ENCODE data around the gene TMEM164.

The TMEM164 gene

DNA sequence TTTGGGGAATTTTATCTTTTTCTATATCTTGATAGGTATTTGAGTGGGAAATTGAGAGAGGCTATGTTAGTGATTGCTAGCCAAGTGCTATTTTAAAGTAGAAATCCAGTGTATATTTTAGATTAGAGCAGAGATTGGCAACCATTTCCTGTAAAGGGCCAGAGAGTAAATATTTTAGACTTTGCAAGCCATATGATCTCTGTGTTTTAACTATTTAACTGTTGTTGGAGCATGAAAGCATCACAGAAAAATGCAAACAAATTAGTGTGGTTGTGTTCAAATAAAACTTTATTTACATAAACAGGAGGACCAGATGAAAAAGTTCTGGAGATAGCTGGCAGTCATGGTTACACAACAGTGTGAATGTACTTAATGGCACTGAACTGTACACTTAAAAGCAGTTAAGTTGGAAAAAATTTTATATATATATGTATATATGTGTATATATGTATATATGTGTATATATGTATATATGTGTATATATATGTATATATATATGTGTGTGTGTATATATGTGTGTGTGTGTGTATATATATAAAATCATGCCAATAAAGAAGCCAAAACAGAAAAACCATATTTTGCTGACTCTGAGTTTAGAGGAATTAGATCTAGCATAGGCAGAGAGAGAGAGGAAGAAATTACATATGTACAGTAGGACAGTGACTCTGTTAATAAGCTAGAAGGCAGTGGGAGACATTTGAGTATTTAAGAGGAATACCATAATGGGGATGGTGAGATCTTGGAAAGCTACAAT is 83.4 kb downstream of the TMEM164 start:
- no peak for DNase-seq

DNA sequence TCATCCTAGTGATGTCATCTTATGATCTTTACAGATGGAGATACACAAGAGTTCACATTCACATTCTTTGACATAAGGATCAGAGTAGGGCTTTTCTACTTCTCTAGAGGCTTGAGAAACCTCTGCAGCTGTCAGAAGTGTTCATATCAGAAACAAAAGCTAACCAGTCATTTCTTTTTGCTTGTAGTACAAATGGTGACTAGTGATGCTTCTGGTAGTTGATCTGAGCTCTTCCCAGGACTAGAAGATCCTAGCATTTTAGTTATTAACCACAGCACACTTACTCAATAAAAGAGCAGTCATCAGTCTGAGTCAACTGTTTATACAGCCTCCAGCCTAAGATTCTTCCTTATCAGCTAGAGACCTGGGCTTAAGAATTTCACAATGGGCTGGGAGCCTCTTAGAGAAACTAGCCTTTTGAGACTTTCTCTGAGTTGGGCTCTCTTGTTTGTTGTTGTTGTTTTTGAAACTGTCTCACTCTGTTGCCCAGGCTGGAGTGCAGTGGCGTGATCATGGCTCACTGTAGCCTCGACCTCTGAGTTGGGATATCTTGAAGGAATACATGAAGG is 84.1 kb downstream of the TMEM164 start:
- DNase-seq = no peak

DNA sequence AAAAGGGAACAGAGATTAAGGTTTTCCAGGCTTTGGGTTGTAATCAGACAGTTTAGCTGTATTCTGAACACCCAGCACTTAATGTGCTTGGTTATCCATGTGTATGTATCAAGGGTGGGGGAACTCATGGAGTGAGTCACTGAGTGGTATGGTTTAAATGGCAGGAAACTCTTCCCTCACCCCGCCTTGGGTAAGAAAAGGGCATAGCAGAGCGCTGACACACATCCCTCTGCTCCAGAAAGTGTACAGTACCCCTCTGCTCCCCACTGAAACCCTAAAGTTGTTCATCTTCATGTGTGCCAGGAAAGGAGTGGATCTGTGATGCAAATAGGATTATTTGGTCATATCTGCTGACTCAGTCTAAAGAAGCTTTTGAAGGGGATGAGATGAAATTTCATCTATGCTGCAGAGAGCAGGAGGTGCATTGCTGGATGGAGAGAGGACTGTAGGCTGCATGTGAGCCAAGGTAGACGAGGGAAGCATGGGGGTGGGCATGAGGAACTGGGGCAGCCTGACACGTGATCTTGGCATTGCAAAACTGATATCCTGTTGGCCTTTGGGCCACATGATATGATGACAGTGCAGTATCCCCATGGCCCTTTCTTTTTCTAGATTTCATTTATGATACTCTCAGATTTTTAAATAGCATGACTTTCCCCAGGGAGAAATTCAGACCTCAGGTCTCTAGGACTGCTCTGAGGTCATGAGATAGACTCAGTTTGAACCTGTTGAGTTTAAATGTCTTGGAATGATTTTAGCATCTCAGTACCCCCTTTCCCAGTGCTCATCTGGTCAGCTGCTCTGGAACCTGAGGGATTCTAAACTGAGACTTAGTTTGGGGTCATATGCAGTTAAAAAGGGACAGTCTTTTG is 84.8 kb downstream of the TMEM164 start:
- DNase-seq = no peak

DNA sequence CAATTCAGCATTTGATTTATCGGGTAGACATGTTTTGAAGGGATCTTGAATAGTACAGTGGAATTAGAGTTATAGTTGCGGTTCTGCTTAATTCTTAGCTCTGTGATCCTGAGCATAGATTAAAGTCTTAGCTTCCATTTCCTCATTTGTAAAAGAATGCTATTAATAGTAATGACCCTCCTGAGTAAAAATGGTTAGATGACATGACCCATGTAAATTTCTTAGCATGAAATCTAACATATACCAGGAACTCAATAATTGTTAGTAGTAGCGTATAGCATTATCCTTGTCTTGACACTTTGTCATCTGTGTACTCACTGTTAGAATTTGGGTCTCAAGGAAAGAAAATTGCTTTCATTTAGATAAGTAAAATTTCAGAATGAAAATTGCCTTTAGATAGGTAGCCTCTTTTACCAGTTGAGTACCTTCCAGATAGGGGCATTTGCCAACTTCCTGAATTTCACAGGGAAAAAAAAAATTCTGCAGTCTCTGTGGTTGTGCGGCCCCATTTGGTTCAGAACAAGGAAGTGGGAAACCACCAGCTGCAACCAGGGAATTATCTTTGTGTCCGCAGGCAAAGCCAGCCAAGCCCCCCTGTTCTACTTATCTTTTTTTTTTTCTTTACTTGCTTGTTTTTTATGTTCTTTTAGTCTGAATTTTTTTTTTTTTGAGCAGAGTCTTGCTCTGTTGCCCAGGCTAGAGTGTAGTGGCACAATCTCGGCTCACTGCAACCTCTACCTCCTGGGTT is 86.9 kb downstream of the TMEM164 start:
- no peak for DNase-seq

DNA sequence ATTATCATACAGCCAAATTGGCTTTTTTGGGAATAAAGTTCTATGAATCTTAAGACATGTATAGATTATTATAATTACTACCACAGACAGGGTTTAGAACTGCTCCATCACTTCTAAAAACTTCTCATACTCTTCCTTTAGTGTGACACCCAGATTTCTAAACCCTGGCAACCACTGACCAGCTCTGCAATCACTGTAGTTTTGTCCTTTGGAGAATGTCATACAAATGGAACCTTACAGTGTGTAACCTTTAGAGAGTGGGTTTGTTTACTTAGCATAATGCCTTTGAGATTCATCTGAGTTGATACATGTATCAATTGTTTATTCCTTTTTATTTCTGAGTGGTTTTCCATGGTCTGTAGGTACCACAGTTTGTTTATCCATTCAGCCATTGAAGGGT is 95.0 kb downstream of the TMEM164 start:
- no peak for DNase-seq

DNA sequence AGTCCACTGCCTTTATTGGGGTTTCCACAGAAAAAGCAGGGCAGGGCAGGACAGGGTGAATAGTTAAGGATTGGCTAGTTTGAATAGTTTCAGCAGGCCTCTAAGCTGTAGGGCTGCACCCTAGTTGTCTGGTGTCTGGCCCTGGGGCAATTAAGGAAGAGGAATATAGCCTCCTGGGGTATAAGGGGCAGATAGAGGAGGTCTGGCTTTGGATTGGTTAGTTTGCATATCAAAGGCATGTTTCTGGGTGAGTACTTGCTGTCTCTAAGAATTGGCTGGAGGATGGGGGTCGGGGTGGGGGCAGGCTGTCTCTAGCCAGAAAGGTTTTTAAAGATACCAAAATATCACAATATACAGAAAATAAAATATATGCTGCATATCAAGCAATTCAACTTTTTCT is 100.4 kb downstream of the TMEM164 start:
- no peak for DNase-seq

DNA sequence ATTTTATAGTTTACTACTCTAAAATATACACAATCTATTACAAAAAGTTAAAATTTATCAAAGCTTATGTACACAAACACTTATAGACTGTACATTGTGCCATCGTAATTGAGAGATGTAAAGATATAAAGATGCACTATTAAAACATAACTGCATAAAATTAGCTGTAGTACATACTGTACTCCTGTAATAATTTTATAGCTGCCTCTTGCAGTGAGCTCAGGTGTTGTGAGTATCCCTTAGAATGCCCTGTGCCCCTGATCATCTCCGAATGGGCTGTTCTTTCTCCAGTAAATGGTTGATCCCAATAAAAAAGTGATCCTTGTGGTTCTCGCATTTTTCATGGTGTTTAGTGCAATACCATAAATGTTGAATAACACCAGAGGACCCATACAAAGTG is 101.2 kb downstream of the TMEM164 start:
- DNase-seq = no peak

DNA sequence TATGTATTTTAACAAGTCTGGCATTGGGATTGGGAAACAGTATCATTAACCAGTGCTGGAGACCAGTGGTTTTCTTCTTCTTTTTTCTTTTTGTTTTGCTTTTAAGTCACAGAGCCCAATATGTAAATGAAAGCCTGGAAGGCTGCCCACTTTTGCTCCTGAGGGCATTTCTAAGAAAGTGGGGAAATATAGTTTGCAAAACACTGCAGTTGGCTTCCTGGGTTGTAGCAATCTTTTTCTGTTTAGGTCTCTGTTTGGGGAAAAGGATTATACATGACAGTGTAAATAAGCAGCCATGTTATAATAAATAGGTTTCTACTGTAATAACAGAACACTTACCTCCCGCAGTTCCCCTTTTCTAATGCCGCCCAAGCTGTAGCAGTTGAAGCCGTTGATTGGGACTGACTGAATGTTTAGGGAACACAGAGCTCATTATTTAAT is 105.5 kb downstream of the TMEM164 start:
- DNase-seq = no peak

DNA sequence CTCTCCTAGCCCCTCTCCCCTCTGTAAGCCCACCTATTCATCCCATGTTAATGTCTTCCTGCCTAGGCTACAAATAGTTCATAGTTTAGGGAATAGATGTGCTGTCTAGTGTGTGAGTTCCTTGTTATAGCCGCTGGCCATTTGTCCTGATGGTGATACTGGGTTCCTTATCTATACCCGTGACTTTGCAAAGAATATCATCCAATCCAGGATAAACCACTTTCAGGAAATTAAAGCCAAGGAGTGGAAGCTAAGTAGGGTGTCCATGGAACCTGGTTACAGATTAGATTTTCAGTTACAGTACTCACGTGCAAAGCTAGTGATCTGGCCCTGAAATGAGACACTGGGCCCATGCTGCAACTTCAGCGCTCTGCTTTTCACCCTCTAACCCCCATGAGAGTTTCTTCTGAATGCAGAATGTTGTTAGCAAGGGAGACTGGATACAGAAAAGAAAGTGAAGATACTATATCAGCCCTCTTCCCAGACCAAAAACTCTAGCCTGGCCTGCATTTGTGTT is 111.4 kb downstream of the TMEM164 start:
- DNase-seq = no peak

DNA sequence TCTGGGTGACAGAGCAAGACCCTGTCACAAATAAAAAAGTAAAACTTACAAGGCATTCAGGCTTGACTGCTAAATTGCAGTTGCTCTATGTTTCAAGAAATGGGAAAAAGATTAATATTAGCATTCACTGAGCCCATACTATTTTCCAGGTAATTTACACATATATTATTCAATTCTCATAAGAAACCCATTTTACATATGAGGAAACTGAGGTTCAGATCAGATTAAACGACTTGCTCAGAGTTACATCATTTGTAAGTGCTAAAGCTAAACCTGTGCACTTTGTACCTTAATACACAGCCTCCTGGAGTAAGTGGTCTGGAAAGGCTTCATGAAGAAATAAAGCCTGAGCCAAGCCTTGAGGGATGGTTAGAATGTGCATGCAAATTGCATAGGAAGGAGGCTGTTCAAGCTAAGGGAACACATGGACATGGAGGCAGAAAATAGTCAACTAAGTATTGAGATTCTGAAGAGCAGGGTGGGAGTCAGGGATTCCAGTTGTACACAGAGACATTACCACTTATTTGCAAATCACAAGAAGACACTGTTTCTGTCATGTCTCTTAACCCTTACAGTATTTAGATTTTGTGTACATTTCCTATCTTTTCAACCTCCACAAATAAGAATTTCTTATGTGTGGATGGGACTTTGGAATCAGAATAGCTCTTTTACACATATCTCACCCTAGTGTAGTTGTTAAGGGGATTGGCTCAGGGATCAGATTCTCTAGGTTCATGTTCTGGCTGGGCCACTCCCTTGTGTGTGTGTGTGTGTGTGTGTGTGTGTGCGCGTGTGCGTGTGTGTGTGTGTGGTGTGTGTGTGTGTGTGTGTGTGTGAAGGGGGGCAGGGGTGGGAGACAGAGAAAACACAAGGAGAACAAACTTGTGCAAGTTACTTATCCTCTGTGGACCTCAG is 113.4 kb downstream of the TMEM164 start:
- DNase-seq = no peak

DNA sequence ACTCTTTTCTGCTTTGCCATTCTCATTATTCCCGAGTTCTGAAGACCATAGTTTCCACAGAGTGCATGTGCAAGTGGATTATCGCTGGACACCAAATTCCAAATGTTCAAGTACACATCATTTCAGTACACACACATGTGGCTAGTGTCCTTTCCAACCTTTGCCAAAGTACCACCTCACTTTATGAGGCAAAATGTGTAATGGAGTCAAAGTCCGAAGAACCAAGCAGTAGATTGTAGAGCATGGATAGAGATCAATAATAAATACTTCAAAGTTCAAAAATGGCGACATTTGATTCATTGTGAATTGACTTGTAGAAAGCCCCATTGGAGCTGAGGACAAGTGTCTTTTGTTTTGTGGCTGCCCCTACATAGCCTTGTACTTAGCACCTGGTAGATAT is 115.6 kb downstream of the TMEM164 start:
- no peak for DNase-seq

DNA sequence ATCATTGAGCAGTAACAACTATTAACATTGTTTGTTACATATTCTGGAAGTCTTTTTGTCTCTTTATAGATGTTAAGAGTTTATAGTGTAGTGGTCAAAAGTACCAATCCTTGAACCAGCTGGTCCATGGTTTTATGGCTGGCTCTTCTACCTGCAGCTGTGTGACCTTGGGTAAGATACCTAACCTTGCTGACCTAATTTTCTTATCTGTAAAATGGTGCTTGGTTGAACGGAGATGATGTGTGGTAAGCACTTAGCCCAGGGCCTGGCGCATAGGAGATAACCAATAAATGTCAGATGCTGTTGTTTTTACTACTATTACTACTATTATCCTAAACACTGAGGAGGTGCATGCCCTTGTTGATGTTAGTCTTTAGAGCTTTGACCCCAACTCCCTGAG is 116.6 kb downstream of the TMEM164 start:
- DNase-seq = no peak

DNA sequence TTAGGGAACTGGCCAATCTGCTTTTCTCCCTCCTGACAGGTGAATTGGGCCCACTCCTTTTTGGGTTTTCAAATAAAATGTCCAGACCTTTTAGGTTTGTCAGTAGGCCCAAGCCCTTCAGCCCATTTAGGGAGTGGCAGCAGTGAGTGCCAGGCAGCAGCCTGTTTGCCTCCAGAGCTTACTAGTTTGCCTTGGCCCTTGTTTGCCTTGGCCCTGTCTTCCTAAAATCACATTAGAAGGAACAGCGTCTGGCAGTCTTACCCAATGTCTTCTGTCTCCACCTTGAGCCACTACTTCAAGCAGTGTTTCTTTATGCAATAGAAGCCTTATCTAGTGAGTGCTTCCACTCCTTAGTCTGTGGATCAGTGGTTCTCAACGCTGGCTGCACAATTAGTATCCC is 117.1 kb downstream of the TMEM164 start:
- no peak for DNase-seq

DNA sequence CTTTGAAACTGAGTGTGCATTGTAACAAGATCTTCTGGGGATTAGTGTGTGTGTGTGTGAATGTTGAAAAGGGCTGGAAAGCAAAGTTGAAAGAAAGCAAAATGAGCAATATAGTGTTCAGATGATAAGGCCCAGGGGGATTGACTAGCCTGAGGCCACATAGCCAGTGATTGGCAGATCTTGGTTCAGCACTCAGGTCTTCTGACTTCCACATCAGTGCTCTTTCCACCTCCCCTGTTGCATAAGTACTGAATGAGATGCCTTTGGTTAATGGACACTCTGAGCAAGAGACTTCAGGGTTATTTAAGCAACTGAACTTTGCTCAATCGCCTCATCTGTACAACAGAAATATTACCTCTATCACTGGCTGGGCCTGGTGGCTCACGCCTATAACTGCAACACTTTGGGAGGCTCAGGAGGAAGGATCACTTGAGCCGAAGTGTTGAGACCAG is 120.4 kb downstream of the TMEM164 start:
- no peak for DNase-seq

DNA sequence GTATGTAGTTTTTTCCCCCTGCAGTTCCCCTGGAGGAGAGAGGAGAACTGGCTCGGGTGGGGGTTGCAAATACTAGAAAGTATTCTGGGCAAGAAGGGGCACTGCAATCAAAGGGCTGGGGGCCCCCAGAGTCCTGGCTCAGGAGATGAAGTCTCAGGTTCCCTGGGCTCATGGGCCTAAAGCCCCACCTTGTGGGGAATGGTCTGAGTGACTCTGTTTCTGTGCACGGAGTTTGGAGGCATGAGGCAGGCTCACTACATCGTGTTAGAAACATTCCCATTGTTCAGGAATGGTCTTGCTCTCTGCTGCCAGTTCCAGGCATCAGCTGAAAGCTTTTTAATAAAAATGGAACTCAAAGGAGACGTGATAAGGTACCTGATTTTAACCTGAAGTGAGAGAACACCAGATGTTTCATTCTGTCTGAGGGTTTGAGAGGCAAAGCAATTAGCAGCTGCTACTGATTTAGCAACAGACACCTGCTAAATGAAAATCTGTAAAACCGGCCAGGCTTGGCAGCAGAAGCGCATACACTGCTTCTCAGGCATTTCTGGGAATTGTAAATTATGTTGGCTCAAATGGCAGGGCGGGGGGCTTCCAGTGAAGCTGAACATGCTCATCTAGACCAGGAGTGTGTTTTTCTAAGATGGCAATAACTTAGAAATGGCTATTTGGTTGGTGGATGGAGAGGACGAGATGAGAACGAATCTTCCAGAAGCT is 122.7 kb downstream of the TMEM164 start:
- DNase-seq = no peak

DNA sequence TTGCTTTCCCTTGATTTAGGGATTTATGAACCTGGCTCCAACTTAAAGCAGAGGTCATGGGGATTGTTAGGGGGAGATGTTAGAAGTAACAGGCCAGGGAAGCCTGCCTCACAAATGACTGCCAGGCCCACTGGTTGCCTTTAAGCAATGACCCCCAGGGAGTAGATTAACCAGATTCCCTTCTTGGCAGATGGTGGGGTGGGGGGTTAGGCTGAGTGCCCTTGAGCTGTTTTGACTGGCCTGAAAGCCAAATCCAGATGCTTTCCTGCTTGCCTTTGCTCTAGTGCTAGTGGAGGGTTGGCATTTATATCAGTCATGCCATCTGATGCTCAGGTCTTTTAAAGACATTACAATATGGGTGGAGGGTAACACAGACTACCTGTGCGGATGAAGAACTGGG is 128.1 kb downstream of the TMEM164 start:
- no peak for DNase-seq

DNA sequence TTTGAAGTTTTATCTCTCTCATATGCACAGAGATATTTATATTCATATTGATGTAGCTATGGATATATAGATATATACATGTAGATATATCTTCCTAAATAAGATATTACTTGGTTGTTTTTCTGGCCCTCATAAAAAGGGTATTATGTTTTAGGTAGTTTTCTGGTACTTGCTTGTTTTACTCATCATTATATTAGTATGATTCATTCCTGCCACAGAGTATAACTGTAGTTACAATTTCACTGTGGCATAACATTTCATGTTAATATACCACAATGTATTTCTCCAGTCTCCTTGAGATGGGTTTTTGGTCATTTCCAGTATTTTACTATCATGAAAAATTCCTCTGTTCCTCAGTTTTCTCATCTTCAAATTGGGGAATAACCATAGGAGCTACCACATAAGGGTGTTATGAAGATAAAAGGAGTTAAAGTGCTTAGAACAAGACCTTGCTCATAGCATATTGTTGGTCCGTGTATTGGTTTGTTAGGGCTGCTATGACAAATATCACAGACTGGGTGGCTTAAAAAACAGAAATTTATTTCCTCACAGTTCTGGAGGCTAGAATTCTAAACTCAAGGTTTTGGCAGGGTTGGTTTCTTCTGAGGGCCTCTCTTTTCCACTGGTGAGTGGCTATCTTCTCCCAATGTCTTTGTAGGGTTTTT is 129.7 kb downstream of the TMEM164 start:
- no peak for DNase-seq

DNA sequence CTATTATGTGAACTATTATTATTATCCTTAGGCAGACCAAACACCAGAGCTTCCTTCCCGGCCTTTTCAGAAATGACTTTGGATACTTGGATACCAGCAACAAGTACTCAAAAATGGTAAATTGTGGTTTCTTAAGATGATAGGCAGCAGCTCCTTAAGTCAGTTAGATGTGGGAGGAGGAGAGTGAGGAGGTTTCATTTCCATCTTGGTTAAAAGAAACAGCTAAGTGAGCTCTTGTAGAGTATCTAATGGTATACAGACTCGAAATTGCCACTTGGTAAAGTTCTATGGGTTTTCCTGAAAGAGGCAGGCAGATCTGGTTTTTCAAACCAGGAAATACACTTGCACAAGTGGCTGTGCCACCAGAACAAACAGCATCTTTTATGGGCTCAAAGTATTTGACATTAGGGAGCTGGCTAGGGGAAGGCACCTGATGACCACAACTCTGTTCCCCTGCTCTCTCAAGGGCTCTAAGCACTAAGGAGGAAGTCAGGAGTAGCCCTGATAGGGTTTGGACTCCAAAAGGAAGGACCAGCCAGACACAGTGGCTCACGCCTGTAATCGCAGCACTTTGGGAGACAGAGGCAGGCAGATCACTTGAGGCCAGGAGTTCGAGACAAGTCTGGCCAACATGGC is 130.9 kb downstream of the TMEM164 start:
- no peak for DNase-seq

DNA sequence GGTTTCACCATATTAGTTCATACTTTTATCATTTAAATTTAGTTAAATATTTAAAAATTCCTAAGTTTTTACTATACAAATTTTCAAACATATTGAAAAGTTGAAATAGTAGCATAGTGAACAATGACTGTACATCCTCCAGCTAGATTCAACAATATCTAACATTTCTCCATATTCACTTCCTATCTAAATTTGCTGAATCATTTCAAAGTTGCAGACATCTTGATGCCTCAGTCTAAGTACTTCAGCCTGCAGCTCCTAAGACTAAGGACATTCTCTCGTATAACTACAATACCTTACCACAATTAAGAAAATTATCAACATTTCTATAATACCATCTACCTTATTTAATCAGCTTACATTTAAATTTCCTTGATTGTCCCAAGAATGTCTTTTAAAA is 132.7 kb downstream of the TMEM164 start:
- DNase-seq = no peak

DNA sequence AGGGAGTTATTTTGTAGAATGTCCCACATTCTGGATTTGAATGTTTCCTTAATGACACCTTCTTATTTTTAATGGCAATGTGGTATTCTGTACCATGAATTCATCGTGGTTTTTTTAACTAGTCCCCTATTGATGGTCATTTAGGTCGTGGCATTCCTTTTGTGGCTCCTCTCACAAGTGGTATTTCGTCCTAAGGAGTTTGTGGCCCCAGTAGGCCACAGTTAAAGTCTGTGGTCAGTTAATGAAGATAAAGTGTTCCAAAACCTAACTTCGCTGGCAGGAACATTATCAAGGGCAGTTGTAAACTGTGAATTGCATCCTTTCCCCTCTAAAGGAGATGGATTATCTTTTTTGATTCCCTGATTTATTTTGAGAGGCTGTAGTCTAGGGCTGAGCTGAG is 133.2 kb downstream of the TMEM164 start:
- DNase-seq = no peak
